ENCODE results near the gene MPPED1.

Gene MPPED1

GRCh38 chr22:43393132-43393843 lies 18.5 kb upstream of the MPPED1 start:
- DNase-seq = no peak

GRCh38 chr22:43393844-43394474 lies 17.9 kb upstream of the MPPED1 start:
- no peak for DNase-seq

- no peak for DNase-seq
These were observed 16.6 kb upstream of the MPPED1 start for GRCh38 chr22:43395086-43395695.

- no peak for DNase-seq
These were observed 15.4 kb upstream of the MPPED1 start for GRCh38 chr22:43396321-43396933.

- DNase-seq = no peak
These were observed 14.8 kb upstream of the MPPED1 start for GRCh38 chr22:43396934-43397457.

- no peak for DNase-seq
These were observed 14.0 kb upstream of the MPPED1 start for GRCh38 chr22:43397766-43398165.

- DNase-seq = no peak
These were observed 13.6 kb upstream of the MPPED1 start for GRCh38 chr22:43398246-43398645.

- no peak for DNase-seq
These were observed 12.9 kb upstream of the MPPED1 start for GRCh38 chr22:43398910-43399309.

GRCh38 chr22:43399338-43399979 lies 12.4 kb upstream of the MPPED1 start:
- DNase-seq = no peak

- DNase-seq = no peak
These were observed 11.8 kb upstream of the MPPED1 start for GRCh38 chr22:43399980-43400358.

- no peak for DNase-seq
These were observed 11.4 kb upstream of the MPPED1 start for GRCh38 chr22:43400449-43400848.

GRCh38 chr22:43401233-43401632 lies 10.6 kb upstream of the MPPED1 start:
- DNase-seq = no peak

GRCh38 chr22:43401661-43402060 lies 10.2 kb upstream of the MPPED1 start:
- DNase-seq = no peak

GRCh38 chr22:43402128-43402527 lies 9.7 kb upstream of the MPPED1 start:
- no peak for DNase-seq

- no peak for DNase-seq
These were observed 7.0 kb upstream of the MPPED1 start for GRCh38 chr22:43404673-43405385.

GRCh38 chr22:43406186-43406790 lies 5.5 kb upstream of the MPPED1 start:
- DNase-seq = no peak

GRCh38 chr22:43407591-43407990 lies 4.2 kb upstream of the MPPED1 start:
- DNase-seq = no peak

GRCh38 chr22:43408009-43408408 lies 3.8 kb upstream of the MPPED1 start:
- no peak for DNase-seq

GRCh38 chr22:43409046-43409445 lies 2.8 kb upstream of the MPPED1 start:
- no peak for DNase-seq

- no peak for DNase-seq
These were observed 2.0 kb upstream of the MPPED1 start for GRCh38 chr22:43409800-43410199.

- DNase-seq = no peak
These were observed 560 bp upstream of the MPPED1 start for GRCh38 chr22:43411040-43411868.

Measured in Kasumi-1 (cell line).